HG03460 (cell line): ENCODE results near the gene GNB1L.

ENCODE experiments used
- ATAC-seq: cut with Tn5 transposase; IDR thresholded peaks from one replicate; pipeline ENCODE4 v1.9.1; 2021; ENCODE audit not compliant: unreplicated experiment

GNB1L gene

DNA sequence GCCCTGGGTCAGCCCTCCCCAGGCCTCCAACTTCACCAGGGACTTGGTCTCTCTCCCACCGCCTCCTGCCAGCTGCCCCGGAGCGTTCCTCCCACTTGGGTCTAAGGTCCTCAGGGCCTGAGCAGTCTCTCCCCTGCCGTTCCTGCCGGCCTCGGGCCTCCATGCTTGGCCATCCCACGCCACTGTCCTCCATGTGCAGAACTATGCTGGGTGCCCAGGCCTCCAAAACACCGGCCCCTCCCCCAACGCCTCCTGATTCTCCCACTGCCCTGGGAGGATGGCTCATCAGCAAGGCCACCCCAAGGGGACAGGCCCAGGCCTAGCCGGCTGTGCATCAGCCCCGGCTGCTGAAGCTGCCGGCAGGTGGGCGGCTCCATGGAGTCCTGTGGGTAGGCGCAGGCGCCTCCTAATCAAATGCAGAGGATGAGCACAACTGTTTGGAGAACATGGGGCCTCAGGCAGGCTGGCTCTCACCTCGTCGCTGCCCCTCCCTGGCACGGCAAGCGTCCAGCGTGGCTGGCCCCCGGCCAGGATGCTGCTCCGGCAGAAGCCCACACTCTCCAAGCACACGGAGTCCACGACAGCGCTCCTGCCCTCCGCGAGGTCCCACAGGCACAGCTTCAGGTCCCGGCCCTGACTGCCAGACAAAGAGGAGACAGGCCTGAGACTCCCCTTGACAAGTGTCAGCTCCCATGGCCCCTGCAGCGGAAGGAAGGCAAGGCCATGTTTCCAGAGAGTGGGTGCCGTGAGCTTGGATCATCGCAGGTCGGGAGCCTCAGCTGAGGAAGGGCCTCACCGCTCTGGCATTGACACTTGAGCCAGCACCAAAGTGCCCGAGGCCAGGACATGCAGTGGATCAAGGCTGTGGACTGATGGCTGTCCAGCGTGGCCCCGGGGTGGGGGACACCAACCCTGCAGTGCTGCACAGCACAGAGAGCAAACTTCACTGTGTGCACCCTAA, 42.6 kb downstream of the GNB1L start:
- ATAC-seq: no peak

- no peak for ATAC-seq
Observed at GRCh38 chr22:19811211-19811621, 43.5 kb downstream of the GNB1L start.

DNA sequence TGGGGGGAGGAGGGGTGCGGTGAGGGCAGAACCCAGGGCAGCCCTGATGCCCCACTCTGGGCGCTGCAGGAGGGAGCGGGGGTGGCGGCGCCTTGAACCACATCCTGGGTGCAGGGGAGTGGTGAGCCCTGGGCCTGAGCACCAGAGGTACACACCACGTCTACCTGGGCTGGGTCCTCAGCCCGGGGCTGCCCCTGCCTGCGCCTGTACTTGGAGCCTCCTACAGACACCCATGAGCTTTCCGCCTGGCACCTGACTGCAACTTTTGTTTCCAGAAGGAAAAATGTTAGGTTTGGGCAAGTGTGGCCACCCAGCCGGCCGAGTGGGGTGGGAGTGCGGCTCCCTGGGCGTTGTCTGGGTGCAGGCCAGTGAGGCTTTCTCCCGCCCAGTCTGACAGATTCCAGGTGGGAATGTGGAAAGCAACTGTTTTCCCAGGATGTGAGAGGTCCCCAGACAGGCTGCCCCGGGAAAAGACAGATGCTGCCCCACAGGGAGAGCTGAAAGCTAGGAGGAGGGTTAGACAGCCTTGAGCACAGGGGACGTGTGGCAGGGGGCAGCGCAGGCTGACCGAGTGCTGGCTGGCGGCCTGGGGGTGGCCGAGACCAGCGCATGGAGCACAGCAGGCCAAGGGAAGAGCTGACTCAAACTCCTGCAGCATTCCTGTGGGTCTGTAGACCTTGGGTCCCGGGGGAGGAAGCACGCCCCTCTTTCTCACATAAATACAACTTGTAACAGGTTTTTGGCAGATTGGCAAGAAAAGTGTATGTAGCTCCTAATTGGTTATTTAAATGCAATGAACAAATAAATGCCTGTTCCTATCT, 44.1 kb downstream of the GNB1L start:
- no peak for ATAC-seq

- ATAC-seq: no peak
Observed at GRCh38 chr22:19809741-19810140, 44.9 kb downstream of the GNB1L start.

DNA sequence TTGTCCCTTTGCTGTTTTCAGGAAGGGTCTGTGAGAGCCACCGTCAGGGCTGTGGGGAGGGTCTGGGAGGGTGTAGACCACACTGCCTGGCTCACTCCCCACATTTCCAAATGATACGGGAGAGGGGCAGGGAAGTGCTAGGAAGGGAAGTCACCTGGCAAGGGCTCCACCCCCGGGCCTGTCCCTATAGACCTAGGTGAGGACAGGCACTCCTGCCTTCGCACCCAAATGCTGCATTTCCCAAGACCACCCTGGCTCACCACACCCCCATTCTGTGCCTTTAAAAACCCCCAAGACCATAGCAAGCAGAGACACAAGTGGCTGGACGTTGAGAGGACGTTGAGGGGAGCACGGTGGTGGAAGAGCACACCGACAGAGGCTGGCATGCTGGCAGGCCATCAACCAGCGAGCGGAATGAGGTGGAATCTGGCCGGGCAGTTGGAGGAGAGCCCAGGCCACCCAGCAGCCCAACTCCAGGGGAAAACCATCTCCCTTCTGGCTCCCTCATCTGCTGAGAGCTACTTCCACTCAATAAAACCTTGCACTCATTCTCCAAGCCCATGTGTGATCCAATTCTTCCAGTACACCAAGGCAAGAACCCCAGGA, 45.7 kb downstream of the GNB1L start:
- no peak for ATAC-seq

DNA sequence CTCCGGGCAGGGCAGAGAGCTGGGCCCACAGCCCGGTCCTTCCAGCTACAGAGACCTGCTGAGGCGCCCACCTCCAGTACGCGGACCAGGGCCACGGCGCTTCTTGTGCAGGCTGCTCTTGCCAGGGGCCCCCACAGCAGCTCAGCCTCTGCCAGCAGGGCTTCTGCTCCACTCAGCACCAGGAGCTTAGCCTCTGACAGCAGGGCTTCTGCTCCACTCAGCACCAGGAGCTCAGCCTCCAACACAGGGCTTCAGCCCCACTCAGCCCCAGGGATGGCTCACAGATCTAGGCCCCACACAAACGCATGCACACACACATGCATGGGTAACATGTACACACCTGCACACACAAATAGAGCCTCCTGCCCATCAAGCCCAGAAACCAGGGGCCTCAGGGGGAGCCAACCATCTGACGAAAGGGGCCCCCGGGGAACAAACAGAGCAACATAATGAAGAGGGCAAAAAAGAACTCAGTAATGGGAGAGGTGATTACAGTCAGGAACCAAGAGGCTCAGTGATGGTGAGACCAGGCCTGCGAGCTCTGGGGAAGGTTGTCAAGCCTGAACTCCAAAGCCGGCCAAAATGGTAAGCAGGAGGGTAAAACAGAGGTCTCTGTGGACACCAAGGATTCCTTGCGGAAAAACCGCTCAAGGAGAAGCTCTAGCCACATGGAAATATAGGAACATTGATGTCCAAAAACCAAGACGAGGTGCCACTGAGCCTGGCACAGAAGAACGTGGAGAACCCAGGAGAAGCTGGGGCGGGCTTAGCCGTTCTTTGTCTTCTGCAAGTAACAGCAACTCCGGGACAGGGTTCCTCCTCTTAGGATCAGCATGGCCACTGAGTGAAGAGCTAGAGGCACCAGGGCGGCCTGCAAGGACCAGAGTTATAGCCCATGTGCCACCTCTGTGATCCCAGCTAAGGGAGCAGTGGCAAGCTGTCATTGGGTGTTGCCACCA, 46.5 kb downstream of the GNB1L start:
- ATAC-seq: no peak

DNA sequence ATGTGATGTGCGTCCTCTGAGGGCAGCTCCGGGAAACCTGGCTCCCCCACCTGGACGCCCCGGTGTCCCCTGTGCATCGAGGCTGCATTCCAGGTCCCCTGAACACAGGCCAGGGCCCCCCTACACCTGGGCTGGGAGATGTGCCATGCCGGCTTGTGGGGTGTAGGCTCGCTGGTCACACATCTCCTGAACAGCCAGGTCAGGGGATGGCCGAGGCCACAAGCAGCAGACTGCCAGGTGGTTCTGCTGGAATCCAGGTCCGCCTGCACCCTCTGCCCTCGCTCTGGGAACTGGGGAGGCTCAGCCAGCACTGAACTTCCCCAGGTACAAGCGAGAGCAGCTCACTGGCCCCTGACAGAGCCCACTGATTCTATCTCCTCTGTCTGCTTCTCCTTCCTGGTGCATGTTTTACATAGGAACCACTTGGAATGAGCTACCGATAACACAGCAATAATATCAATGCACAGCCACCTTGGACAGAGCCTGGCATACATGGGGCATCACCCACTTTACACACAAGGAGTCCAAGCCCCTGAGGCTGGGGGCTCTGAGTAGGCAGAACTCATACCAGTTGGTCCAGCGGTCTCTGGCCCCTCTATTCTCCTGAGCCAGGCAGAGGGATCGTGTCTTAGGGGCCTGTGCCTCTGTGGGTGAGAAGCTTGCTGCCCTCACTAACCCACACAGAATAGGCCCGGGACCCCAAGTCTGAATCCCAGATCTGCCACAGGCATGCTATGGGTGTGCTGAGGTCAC, 47.3 kb downstream of the GNB1L start:
- no peak for ATAC-seq

DNA sequence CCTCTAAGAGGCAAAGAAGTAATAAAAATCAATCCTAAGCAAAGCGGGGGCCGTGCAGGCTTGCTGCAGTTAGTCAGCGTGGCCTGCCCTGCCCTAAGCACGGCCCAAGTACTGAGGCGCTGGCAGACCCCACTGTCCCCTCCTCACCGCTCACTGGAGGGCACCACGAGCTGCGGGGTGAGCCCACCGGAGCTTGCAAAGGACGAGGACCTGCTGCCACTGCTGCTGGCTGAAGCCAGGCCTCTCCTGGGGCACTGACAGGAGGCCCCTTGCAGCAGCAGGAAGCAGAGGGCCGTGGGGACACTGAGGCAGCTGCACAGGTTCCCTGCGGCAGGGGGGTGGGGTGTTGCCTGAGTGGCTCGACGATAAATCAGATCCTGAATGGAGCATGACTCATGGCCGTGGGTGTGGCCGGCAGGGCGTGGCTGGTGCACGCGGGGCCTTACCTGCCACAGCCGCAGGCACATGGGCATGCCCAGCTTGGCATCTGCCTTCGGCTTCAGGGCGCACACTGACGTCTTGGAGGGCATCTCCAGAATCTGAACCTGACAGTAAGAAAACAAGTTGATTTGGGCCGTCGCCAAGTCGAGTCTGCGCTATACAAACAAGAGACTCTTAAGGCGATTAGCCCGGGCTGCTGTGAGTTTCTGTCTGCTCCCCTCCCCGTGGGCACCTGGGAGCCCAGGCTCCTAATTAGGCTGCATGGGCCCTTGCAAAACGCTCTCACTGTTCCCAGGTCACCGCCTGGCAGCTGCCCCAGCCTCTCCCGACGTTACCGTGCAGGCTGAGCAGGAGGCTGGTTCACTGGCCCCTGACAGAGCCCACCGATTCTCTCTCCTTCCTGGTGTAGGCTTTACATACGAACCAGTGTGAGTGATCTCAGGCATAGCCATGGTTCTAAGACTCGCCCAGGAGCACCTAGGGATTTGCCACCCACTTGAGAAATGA, 48.2 kb downstream of the GNB1L start:
- ATAC-seq: no peak

DNA sequence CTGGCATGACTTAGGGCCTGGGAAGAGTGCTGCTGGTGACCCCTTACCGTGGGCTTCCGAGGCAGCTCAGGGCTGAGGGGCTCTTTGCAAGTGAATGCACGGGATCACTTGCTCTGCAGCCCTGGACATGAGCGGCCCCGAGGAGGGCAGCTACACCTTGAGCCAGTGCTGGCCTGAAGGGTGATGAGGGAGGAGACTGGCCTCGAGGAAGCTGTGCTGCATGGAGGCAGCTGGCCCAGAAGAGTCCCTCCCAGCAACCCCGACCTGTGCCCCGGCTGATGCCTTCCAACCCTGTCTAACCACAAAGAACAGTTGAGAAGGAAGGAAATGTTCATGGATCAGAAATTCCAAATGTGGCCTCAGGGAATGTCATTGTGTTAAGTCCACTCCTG, 48.9 kb downstream of the GNB1L start:
- ATAC-seq: no peak

- no peak for ATAC-seq
Observed at GRCh38 chr22:19803736-19804267, 50.9 kb downstream of the GNB1L start.

GRCh38 chr22:19802894-19803735, 51.6 kb downstream of the GNB1L start:
- ATAC-seq: no peak

GRCh38 chr22:19802001-19802893, 52.4 kb downstream of the GNB1L start:
- ATAC-seq: no peak

GRCh38 chr22:19801340-19802000, 53.2 kb downstream of the GNB1L start:
- ATAC-seq: no peak

GRCh38 chr22:19800761-19801244, 53.9 kb downstream of the GNB1L start:
- no peak for ATAC-seq

- ATAC-seq: no peak
Observed at GRCh38 chr22:19800306-19800705, 54.4 kb downstream of the GNB1L start.
